Left ventricle myocardium inferior (tissue), 1 donor: ENCODE results near the gene ASB7. TPM values are rescaled to one million over a fixed set of nuclear protein-coding genes. Genes with fewer than 3 reads are reported as not detected.

Experiments used
- DNase-seq: peaks from one replicate; pipeline ENCODE4 v3.0.0-alpha.2; 2020
- H3K27ac ChIP-seq: fragments of 200-600 bp; replicated peaks from 2 replicates; pipeline ENCODE4 v1.8.0; 2021
- H3K27me3 ChIP-seq: fragments of 200-600 bp; 2 replicates; pipeline ENCODE4 v1.8.0; 2021; ENCODE audit warnings: low read depth
- H3K36me3 ChIP-seq: fragments of 200-600 bp; 2 replicates; pipeline ENCODE4 v1.8.0; 2021
- H3K4me1 ChIP-seq: fragments of 200-600 bp; 2 replicates; pipeline ENCODE4 v1.8.0; 2021
- H3K4me3 ChIP-seq: fragments of 200-600 bp; 2 replicates; pipeline ENCODE4 v1.8.0; 2021; ENCODE audit warnings: mild to moderate bottlenecking, moderate library complexity
- H3K9me3 ChIP-seq: fragments of 200-600 bp; replicated peaks from 2 replicates; pipeline ENCODE4 v1.8.0; 2021
- CTCF ChIP-seq: fragments of 200-600 bp; IDR thresholded peaks from 2 replicates; pipeline ENCODE4 v1.8.0; 2021; ENCODE audit warnings: antibody characterized with exemption, mild to moderate bottlenecking, borderline replicate concordance
- intact Hi-C: fragments of 100-400 bp; cut with micrococcal nuclease; formaldehyde crosslinking; loops from one replicate; pipeline ENCODE4 v1.11.0; 2022
- total RNA-seq: library from RNA; stranded (reverse); fragmentation: NEBNext Ultra II Directional; extraction: Animal tissue kit (Norgen Biotek cat#: 25700); gene quantifications from one replicate; pipeline ENCODE4 v1.2.1, GENCODE V29; 2021
- donor health status: DM: no; HTN: yes; CAD: no; lungs with severe emphysema.

Gene ASB7
- total RNA-seq, 1 donor from 2014 or later: 4.6 TPM

GRCh38 chr15:100565591-100565990, 36.8 kb upstream of the ASB7 start:
- intact Hi-C loops: no loop called here
- no peak overlapping the region for H3K4me3 ChIP-seq
- no peak for DNase-seq
- H3K27ac ChIP-seq: no peak overlapping the region
- H3K36me3 ChIP-seq: peaks cover 5% of the 10 kb centered on the region
- no peak for TF ChIP-seq CTCF
- no peaks in the 10 kb centered on the region for H3K4me1 ChIP-seq
- no peaks in the 10 kb centered on the region for H3K27me3 ChIP-seq
- H3K9me3 ChIP-seq: no peaks in the 10 kb centered on the region

- no peaks in the 10 kb centered on the region for H3K4me1 ChIP-seq
- H3K36me3 ChIP-seq: peaks cover 12% of the 10 kb centered on the region
- TF ChIP-seq CTCF: no peak
- H3K4me3 ChIP-seq: no peak overlapping the region
- DNase-seq: no peak
- intact Hi-C loops: no loop called here
- no peak overlapping the region for H3K27ac ChIP-seq
- H3K9me3 ChIP-seq: no peaks in the 10 kb centered on the region
- no peaks in the 10 kb centered on the region for H3K27me3 ChIP-seq
Measured at GRCh38 chr15:100566850-100567628, 35.4 kb upstream of the ASB7 start.

GRCh38 chr15:100569391-100569790, 33.0 kb upstream of the ASB7 start:
- DNase-seq: no peak
- Histone ChIP-seq H3K36me3 (peaks cover 29% of the 10 kb centered on the region), H3K9me3 (no peaks in the 10 kb centered on the region), H3K27me3 (no peaks in the 10 kb centered on the region), H3K4me1 (no peaks in the 10 kb centered on the region), H3K4me3 (no peak overlapping the region), H3K27ac (no peak overlapping the region)
- intact Hi-C loops: no loop called here
- no peak for TF ChIP-seq CTCF

- H3K36me3 ChIP-seq: peaks cover 34% of the 10 kb centered on the region
- DNase-seq: no peak
- H3K4me3 ChIP-seq: no peak overlapping the region
- H3K27me3 ChIP-seq: no peaks in the 10 kb centered on the region
- TF ChIP-seq CTCF: no peak
- H3K27ac ChIP-seq: no peak overlapping the region
- no peaks in the 10 kb centered on the region for H3K4me1 ChIP-seq
- intact Hi-C loops: loop anchor here (5.0 kb wide), 1 partner anchor 218 kb away; no protein-coding TSS in a partner anchor
- H3K9me3 ChIP-seq: no peaks in the 10 kb centered on the region
Measured at GRCh38 chr15:100570275-100570674, 32.1 kb upstream of the ASB7 start.

GRCh38 chr15:100570735-100571313, 31.6 kb upstream of the ASB7 start:
- TF ChIP-seq CTCF: no peak
- no peak overlapping the region for H3K27ac ChIP-seq
- peaks cover 34% of the 10 kb centered on the region for H3K36me3 ChIP-seq
- H3K4me1 ChIP-seq: no peaks in the 10 kb centered on the region
- no peaks in the 10 kb centered on the region for H3K27me3 ChIP-seq
- H3K9me3 ChIP-seq: no peaks in the 10 kb centered on the region
- intact Hi-C loops: loop anchor here (5.0 kb wide), 1 partner anchor 219 kb away; no protein-coding TSS in a partner anchor
- no peak for DNase-seq
- no peak overlapping the region for H3K4me3 ChIP-seq
